Hepatocyte (in vitro differentiated cells): Measurements from ENCODE around the gene ARL14. TPM values are rescaled to one million over a fixed set of nuclear protein-coding genes. Genes with fewer than 3 reads are reported as not detected.

Experiments used
- DNase-seq: peaks from one replicate; pipeline ENCODE4 v3.0.0-alpha.2; 2016; ENCODE audit warnings: low spot score
- H2AFZ ChIP-seq: fragments of 200-600 bp; sonication (generic); 2 replicates; pipeline ENCODE4 v1.6.0; 2016; ENCODE audit warnings: antibody characterized with exemption, mild to moderate bottlenecking
- H3K27ac ChIP-seq: fragments of 200-600 bp; sonication (generic); 2 replicates; pipeline ENCODE4 v1.5.1; 2016; ENCODE audit warnings: mild to moderate bottlenecking
- H3K27me3 ChIP-seq: fragments of 200-600 bp; sonication (generic); 2 replicates; pipeline ENCODE4 v1.6.1; 2016
- H3K36me3 ChIP-seq: fragments of 200-600 bp; sonication (generic); replicated peaks from 2 replicates; pipeline ENCODE4 v1.5.1; 2016; ENCODE audit warnings: low read depth; ENCODE audit not compliant: insufficient read depth
- H3K4me1 ChIP-seq: fragments of 200-600 bp; sonication (generic); 2 replicates; pipeline ENCODE4 v1.5.1; 2016; ENCODE audit warnings: mild to moderate bottlenecking, moderate library complexity; ENCODE audit not compliant: insufficient read depth
- H3K4me2 ChIP-seq: fragments of 200-600 bp; sonication (generic); 2 replicates; pipeline ENCODE4 v1.6.0; 2016
- H3K4me3 ChIP-seq: fragments of 200-600 bp; sonication (generic); 2 replicates; pipeline ENCODE4 v1.5.1; 2016; ENCODE audit warnings: mild to moderate bottlenecking
- H3K79me2 ChIP-seq: fragments of 200-600 bp; sonication (generic); 2 replicates; pipeline ENCODE4 v1.6.0; 2017; ENCODE audit warnings: mild to moderate bottlenecking
- H3K9me2 ChIP-seq: fragments of 200-600 bp; sonication (generic); replicated peaks from 2 replicates; pipeline ENCODE4 v1.6.0; 2017; ENCODE audit warnings: mild to moderate bottlenecking; ENCODE audit not compliant: insufficient read depth
- H3K9me3 ChIP-seq: fragments of 200-600 bp; sonication (generic); 2 replicates; pipeline ENCODE4 v1.5.1; 2016; ENCODE audit warnings: low read depth, mild to moderate bottlenecking
- H4K20me1 ChIP-seq: fragments of 200-600 bp; sonication (generic); 2 replicates; pipeline ENCODE4 v1.6.0; 2016; ENCODE audit warnings: mild to moderate bottlenecking; ENCODE audit not compliant: insufficient read depth, poor library complexity, severe bottlenecking
- CTCF ChIP-seq: fragments of 200-600 bp; sonication (generic); IDR thresholded peaks from 2 replicates; pipeline ENCODE4 v1.5.1; 2016; ENCODE audit warnings: antibody characterized with exemption, mild to moderate bottlenecking; ENCODE audit not compliant: poor library complexity
- EZH2 ChIP-seq: fragments of 200-600 bp; sonication (generic); IDR thresholded peaks from 2 replicates; pipeline ENCODE4 v1.6.1; 2016; ENCODE audit warnings: antibody characterized with exemption, mild to moderate bottlenecking, borderline replicate concordance
- EZH2phosphoT487 ChIP-seq: fragments of 200-600 bp; sonication (generic); IDR thresholded peaks from one replicate; pipeline ENCODE4 v1.6.1; 2018; ENCODE audit warnings: antibody characterized with exemption, mild to moderate bottlenecking, low read depth, moderate library complexity; ENCODE audit not compliant: unreplicated experiment, severe bottlenecking
- WGBS: methylation state at CpG from one replicate; pipeline ENCODE4 v1.1.6; 2016; ENCODE audit warnings: low lambda C conversion rate; ENCODE audit errors: missing lambda C conversion rate; 5-methylcytosine and 5-hydroxymethylcytosine counted together
- polyA plus RNA-seq: library from polyadenylated mRNA; unstranded; fragments of >200 nt; fragmentation: Nextera tagmentation; extraction: Ambion mirVana; gene quantifications from 2 replicates; pipeline ENCODE4 v1.2.1, GENCODE V29; 2016
- total RNA-seq: library from RNA; depleted of rRNA; stranded (reverse); fragments of >200 nt; gene quantifications from 2 replicates; pipeline ENCODE4 v1.2.3, GENCODE V29; 2014

The ARL14 gene
- total and polyA plus RNA-seq, 2 experiments from 2014 or later: 9.2 to 13.2 TPM

- Histone ChIP-seq H4K20me1 (no peaks in the 10 kb centered on the region), H2AFZ (no peak overlapping the region), H3K9me2 (no peaks in the 10 kb centered on the region), H3K4me2 (no peak overlapping the region), H3K4me3 (no peak overlapping the region), H3K27ac (no peak overlapping the region), H3K36me3 (no peaks in the 10 kb centered on the region), H3K4me1 (peaks cover 20% of the 10 kb centered on the region), H3K79me2 (no peaks in the 10 kb centered on the region), H3K27me3 (no peaks in the 10 kb centered on the region), H3K9me3 (no peaks in the 10 kb centered on the region)
- WGBS: 92% methylated on average over 2 of the region's 2 CpGs
- DNase-seq: no peak
- TF ChIP-seq EZH2 (no peak), EZH2phosphoT487 (no peak), CTCF (no peak)
These were observed 5.0 kb upstream of the ARL14 start for GRCh38 chr3:160671995-160672394.

- H3K36me3 ChIP-seq: no peaks in the 10 kb centered on the region
- WGBS: 56% methylated on average over 1 of the region's 1 CpG
These were observed 3.8 kb upstream of the ARL14 start for GRCh38 chr3:160673188-160673587.

GRCh38 chr3:160675566-160676124 is 1.3 kb upstream of the ARL14 start:
- Histone ChIP-seq H3K4me1 (peaks cover 39% of the 10 kb centered on the region), H3K4me3 (no peak overlapping the region), H3K79me2 (no peaks in the 10 kb centered on the region), H3K9me2 (no peaks in the 10 kb centered on the region), H3K27me3 (no peaks in the 10 kb centered on the region), H4K20me1 (no peaks in the 10 kb centered on the region), H2AFZ (no peak overlapping the region), H3K27ac (peak overlapping the region; percentile 96), H3K36me3 (no peaks in the 10 kb centered on the region), H3K9me3 (no peaks in the 10 kb centered on the region), H3K4me2 (peak overlapping the region; percentile 26)
- TF ChIP-seq CTCF: no peak
- TF ChIP-seq EZH2: no peak
- TF ChIP-seq EZH2phosphoT487: no peak
- no peak for DNase-seq

More at GRCh38 chr3:160673188-160673587, 3.8 kb upstream of the ARL14 start:
- no peaks in the 10 kb centered on the region for H3K27me3 ChIP-seq
- no peak overlapping the region for H3K4me3 ChIP-seq
- H3K4me1 ChIP-seq: peaks cover 29% of the 10 kb centered on the region
- H4K20me1 ChIP-seq: no peaks in the 10 kb centered on the region
- H3K27ac ChIP-seq: peak overlapping the region; percentile 35
- no peak for DNase-seq
- no peak overlapping the region for H3K4me2 ChIP-seq
- TF ChIP-seq EZH2 (no peak), EZH2phosphoT487 (no peak), CTCF (no peak)
- H2AFZ ChIP-seq: no peak overlapping the region
- no peaks in the 10 kb centered on the region for H3K79me2 ChIP-seq
- H3K9me2 ChIP-seq: no peaks in the 10 kb centered on the region
- H3K9me3 ChIP-seq: no peaks in the 10 kb centered on the region

GRCh38 chr3:160677459-160677881 is 510 bp downstream of the ARL14 start:
- Histone ChIP-seq H3K9me2 (no peaks in the 10 kb centered on the region), H4K20me1 (no peaks in the 10 kb centered on the region), H3K4me2 (peak overlapping the region; percentile 70), H3K4me1 (peaks cover 39% of the 10 kb centered on the region), H3K4me3 (no peak overlapping the region), H3K27ac (peak overlapping the region; percentile 96), H3K9me3 (no peaks in the 10 kb centered on the region), H2AFZ (peak overlapping the region; percentile 17), H3K36me3 (no peaks in the 10 kb centered on the region), H3K79me2 (no peaks in the 10 kb centered on the region), H3K27me3 (no peaks in the 10 kb centered on the region)
- no peak for DNase-seq
- TF ChIP-seq EZH2 (no peak), EZH2phosphoT487 (no peak), CTCF (no peak)
- 77% methylated on average over 4 of the region's 4 CpGs for WGBS
